ENCODE results near the gene NR4A1. TPM values are rescaled to one million over a fixed set of nuclear protein-coding genes. Genes with fewer than 3 reads are reported as not detected.
A peak's percentile ranks its signal among the peaks of the same experiment; 100 is the strongest.

The NR4A1 gene
- total and polyA plus RNA-seq, 7 experiments from 2014 or later = 0.28 to 279 (median 1.1) TPM

- Histone ChIP-seq H3K9me3 (ENCODE audit: control insufficient read depth in 2 of 3, low read length in 3 of 3) (no peaks in the 10 kb centered on the region), H3K4me1 (ENCODE audit: control insufficient read depth in 2 of 2, insufficient read depth in 2 of 2, low read length in 2 of 2) (peaks cover 16 to 17% of the 10 kb centered on the region in 2 donors), H3K27me3 (ENCODE audit: control insufficient read depth in 2 of 2, insufficient read depth in 2 of 2, low read length in 2 of 2) (no peaks in the 10 kb centered on the region), H3K4me3 (ENCODE audit: low read length) (no peak overlapping the region), H3K36me3 (ENCODE audit: control insufficient read depth in 2 of 3, insufficient read depth in 3 of 3, low read length in 3 of 3) (no peaks in the 10 kb centered on the region), H3K27ac (ENCODE audit: low read depth, low read length) (no peak overlapping the region)
- Mint-ChIP-seq H3K27ac (peak overlapping the region in 2 of 9 donors; percentile 22 to 56), H3K9me3 (no peaks in the 10 kb centered on the region), H3K4me1 (peaks cover 23 to 41% (median 40%) of the 10 kb centered on the region in 7 donors), H3K27me3 (peaks cover 0 to 10% (median 0%) of the 10 kb centered on the region in 5 donors), H3K36me3 (peaks cover 0 to under 1% (median 0%) of the 10 kb centered on the region in 5 donors), H3K4me3 (no peak overlapping the region)
- ChIA-PET CTCF (interaction anchor here (0.9 to 14.8 kb wide), 3 partner anchors 34 to 48 kb away, joined by 3 to 457 read pairs (median 4); partner anchors contain the start of genes ATG101 and SMIM41), POLR2A (interaction anchor here (0.9 to 1.4 kb wide), 2 partner anchors 31 to 40 kb away, joined by 3 to 4 read pairs; partner anchors contain the start of gene ATG101)
- intact Hi-C loops (cut with micrococcal nuclease) = loop anchor here (10.0 kb wide), 2 partner anchors 215 to 975 kb away; partner anchors contain the start of gene EIF4B (in 1 of the 2)
- ATAC-seq (no peak), DNase-seq (no peak)
Measured at GRCh38 chr12:52029685-52030084, 21.6 kb upstream of the NR4A1 start.

GRCh38 chr12:52032446-52032803 is 18.8 kb upstream of the NR4A1 start:
- peaks cover 15 to 17% of the 10 kb centered on the region in 2 donors for H3K4me1 ChIP-seq (ENCODE audit: control insufficient read depth in 2 of 2, insufficient read depth in 2 of 2, low read length in 2 of 2)
- Mint-ChIP-seq H3K27me3 (peaks cover 0 to 26% (median 0%) of the 10 kb centered on the region in 5 donors), H3K4me1 (peaks cover 13 to 40% (median 29%) of the 10 kb centered on the region in 7 donors), H3K4me3 (peak overlapping the region; percentile 72 to 89 (median 82)), H3K27ac (peak overlapping the region; percentile 36 to 97 (median 95)), H3K36me3 (no peaks in the 10 kb centered on the region), H3K9me3 (no peaks in the 10 kb centered on the region)
- H3K4me3 ChIP-seq (ENCODE audit: low read length) = peak overlapping the region; percentile 24
- ChIA-PET POLR2A (interaction anchor here (0.7 to 2.0 kb wide), 14 partner anchors 9 to 50 kb away, joined by 3 to 12 read pairs (median 4); partner anchors contain the start of genes ATG101, NR4A1 and TAMALIN), CTCF (interaction anchor here (0.8 to 14.8 kb wide), 11 partner anchors 9 to 676 kb away, joined by 3 to 457 read pairs (median 3); partner anchors contain the start of genes ATG101 and SMIM41)
- H3K9me3 ChIP-seq (ENCODE audit: control insufficient read depth in 2 of 3, low read length in 3 of 3) = no peaks in the 10 kb centered on the region
- intact Hi-C loops (cut with micrococcal nuclease) = no loop called here
- peak overlapping the region; percentile 77 for H3K27ac ChIP-seq (ENCODE audit: low read depth, low read length)
- ATAC-seq (no peak), DNase-seq (peak in 1 of 9 donors; percentile 28)
- no peaks in the 10 kb centered on the region for H3K27me3 ChIP-seq (ENCODE audit: control insufficient read depth in 2 of 2, insufficient read depth in 2 of 2, low read length in 2 of 2)
- H3K36me3 ChIP-seq (ENCODE audit: control insufficient read depth in 2 of 3, insufficient read depth in 3 of 3, low read length in 3 of 3) = no peaks in the 10 kb centered on the region

GRCh38 chr12:52032804-52033445 is 18.3 kb upstream of the NR4A1 start:
- DNase-seq = peak; percentile 68 to 93 (median 80)
- Histone ChIP-seq H3K27ac (ENCODE audit: low read depth, low read length) (peak overlapping the region; percentile 77), H3K4me1 (ENCODE audit: control insufficient read depth in 2 of 2, insufficient read depth in 2 of 2, low read length in 2 of 2) (peaks cover 18 to 20% of the 10 kb centered on the region in 2 donors), H3K9me3 (ENCODE audit: control insufficient read depth in 2 of 3, low read length in 3 of 3) (no peaks in the 10 kb centered on the region), H3K36me3 (ENCODE audit: control insufficient read depth in 2 of 3, insufficient read depth in 3 of 3, low read length in 3 of 3) (no peaks in the 10 kb centered on the region), H3K27me3 (ENCODE audit: control insufficient read depth in 2 of 2, insufficient read depth in 2 of 2, low read length in 2 of 2) (no peaks in the 10 kb centered on the region), H3K4me3 (ENCODE audit: low read length) (peak overlapping the region; percentile 24)
- H3K4me3 Mint-ChIP-seq = peak overlapping the region; percentile 72 to 89 (median 82)
- peaks cover 13 to 40% (median 29%) of the 10 kb centered on the region in 7 donors for H3K4me1 Mint-ChIP-seq
- no peaks in the 10 kb centered on the region for H3K36me3 Mint-ChIP-seq
- H3K27me3 Mint-ChIP-seq = peaks cover 0 to 28% (median 0%) of the 10 kb centered on the region in 5 donors
- peak; percentile 90 for ATAC-seq
- CTCF ChIA-PET = interaction anchor here (0.8 to 14.8 kb wide), 10 partner anchors 8 to 676 kb away, joined by 3 to 457 read pairs (median 4); partner anchors contain the start of genes ATG101 and SMIM41
- H3K27ac Mint-ChIP-seq = peak overlapping the region; percentile 36 to 97 (median 95)
- POLR2A ChIA-PET = interaction anchor here (0.7 to 2.0 kb wide), 13 partner anchors 8 to 49 kb away, joined by 3 to 12 read pairs (median 4); partner anchors contain the start of genes ATG101, NR4A1 and TAMALIN
- intact Hi-C loops (cut with micrococcal nuclease) = loop anchor here (1.0 kb wide), 3 partner anchors 8 to 36 kb away; partner anchors contain the start of genes ATG101 (in 2 of the 2) and NR4A1 (in 2 of the 2)
- no peaks in the 10 kb centered on the region for H3K9me3 Mint-ChIP-seq

- intact Hi-C loops (cut with micrococcal nuclease) = loop anchor here (1.0 kb wide), 3 partner anchors 8 to 36 kb away; partner anchors contain the start of genes ATG101 (in 2 of the 2) and NR4A1 (in 2 of the 2)
- Mint-ChIP-seq H3K36me3 (no peaks in the 10 kb centered on the region), H3K27me3 (peaks cover 0 to 32% (median 0%) of the 10 kb centered on the region in 5 donors), H3K4me1 (peaks cover 13 to 45% (median 35%) of the 10 kb centered on the region in 7 donors), H3K9me3 (no peaks in the 10 kb centered on the region), H3K27ac (peak overlapping the region in 8 of 9 donors; percentile 52 to 97 (median 94)), H3K4me3 (peak overlapping the region; percentile 72 to 88 (median 80))
- no peaks in the 10 kb centered on the region for H3K36me3 ChIP-seq (ENCODE audit: control insufficient read depth in 2 of 3, insufficient read depth in 3 of 3, low read length in 3 of 3)
- H3K27ac ChIP-seq (ENCODE audit: low read depth, low read length) = peak overlapping the region; percentile 77
- DNase-seq = no peak
- ChIA-PET POLR2A (interaction anchor here (0.9 to 2.1 kb wide), 9 partner anchors 7 to 49 kb away, joined by 3 to 11 read pairs (median 5); partner anchors contain the start of genes ATG101 and NR4A1), CTCF (interaction anchor here (0.9 to 14.8 kb wide), 5 partner anchors 10 to 110 kb away, joined by 3 to 457 read pairs (median 9); partner anchors contain the start of genes ATG101 and SMIM41)
- H3K4me1 ChIP-seq (ENCODE audit: control insufficient read depth in 2 of 2, insufficient read depth in 2 of 2, low read length in 2 of 2) = peaks cover 18 to 20% of the 10 kb centered on the region in 2 donors
- peak overlapping the region; percentile 24 for H3K4me3 ChIP-seq (ENCODE audit: low read length)
- H3K9me3 ChIP-seq (ENCODE audit: control insufficient read depth in 2 of 3, low read length in 3 of 3) = no peaks in the 10 kb centered on the region
- no peaks in the 10 kb centered on the region for H3K27me3 ChIP-seq (ENCODE audit: control insufficient read depth in 2 of 2, insufficient read depth in 2 of 2, low read length in 2 of 2)
- ATAC-seq = no peak
Measured at GRCh38 chr12:52033446-52034140, 17.6 kb upstream of the NR4A1 start.

- DNase-seq = no peak
- H3K27ac Mint-ChIP-seq = peak overlapping the region in 7 of 9 donors; percentile 34 to 97 (median 92)
- ChIA-PET POLR2A (interaction anchor here (2.1 kb wide), 1 partner anchor 10 kb away, joined by 7 read pairs; no protein-coding TSS in a partner anchor), CTCF (interaction anchor here (0.8 to 4.4 kb wide), 2 partner anchors 12 to 51 kb away, joined by 3 to 33 read pairs; no protein-coding TSS in a partner anchor)
- Histone ChIP-seq H3K4me3 (ENCODE audit: low read length) (no peak overlapping the region), H3K36me3 (ENCODE audit: control insufficient read depth in 2 of 3, insufficient read depth in 3 of 3, low read length in 3 of 3) (no peaks in the 10 kb centered on the region), H3K9me3 (ENCODE audit: control insufficient read depth in 2 of 3, low read length in 3 of 3) (no peaks in the 10 kb centered on the region), H3K4me1 (ENCODE audit: control insufficient read depth in 2 of 2, insufficient read depth in 2 of 2, low read length in 2 of 2) (peaks cover 18 to 20% of the 10 kb centered on the region in 2 donors), H3K27ac (ENCODE audit: low read depth, low read length) (no peak overlapping the region), H3K27me3 (ENCODE audit: control insufficient read depth in 2 of 2, insufficient read depth in 2 of 2, low read length in 2 of 2) (no peaks in the 10 kb centered on the region)
- intact Hi-C loops (cut with micrococcal nuclease) = no loop called here
- peaks cover 0 to 35% (median 0%) of the 10 kb centered on the region in 5 donors for H3K27me3 Mint-ChIP-seq
- peaks cover 13 to 55% (median 37%) of the 10 kb centered on the region in 7 donors for H3K4me1 Mint-ChIP-seq
- peak overlapping the region in 7 of 10 donors; percentile 23 to 77 (median 51) for H3K4me3 Mint-ChIP-seq
- no peaks in the 10 kb centered on the region for H3K36me3 Mint-ChIP-seq
- H3K9me3 Mint-ChIP-seq = no peaks in the 10 kb centered on the region
- ATAC-seq = no peak
Measured at GRCh38 chr12:52035190-52035589, 16.1 kb upstream of the NR4A1 start.
